Esophagus muscularis mucosa (tissue), 4 donors: ENCODE measurements around the gene MYMK.

Source experiments
- EP300 ChIP-seq: sonication (generic); formaldehyde crosslinking; IDR thresholded peaks from one replicate; pipeline ENCODE4 v1.6.1; 2017; ENCODE audit warnings: antibody characterized with exemption
- POLR2A ChIP-seq: fragments of 450-650 bp; IDR thresholded peaks from one replicate; pipeline ENCODE4 v1.6.1; 2017; ENCODE audit warnings: antibody characterized with exemption, moderate library complexity, mild to moderate bottlenecking, low read depth
- POLR2AphosphoS5 ChIP-seq, 2 donors: sonication (generic); formaldehyde crosslinking; IDR thresholded peaks; one replicate each; pipeline ENCODE4 v1.6.1; 2017; ENCODE audit warnings: antibody characterized with exemption in 2 of 2
- TF ChIP-seq, protein P1 (sequence below), 3 experiments: fragments of 200-600 bp in 2 of 3; fragments of 450-650 bp in 1 of 3; sonication (generic) in 2 of 3; IDR thresholded peaks; one replicate each; pipeline ENCODE4 v1.5.1; 2017 to 2019; ENCODE audit warnings: antibody characterized with exemption in 3 of 3, mild to moderate bottlenecking in 2 of 3, moderate library complexity in 1 of 3

DNA sequence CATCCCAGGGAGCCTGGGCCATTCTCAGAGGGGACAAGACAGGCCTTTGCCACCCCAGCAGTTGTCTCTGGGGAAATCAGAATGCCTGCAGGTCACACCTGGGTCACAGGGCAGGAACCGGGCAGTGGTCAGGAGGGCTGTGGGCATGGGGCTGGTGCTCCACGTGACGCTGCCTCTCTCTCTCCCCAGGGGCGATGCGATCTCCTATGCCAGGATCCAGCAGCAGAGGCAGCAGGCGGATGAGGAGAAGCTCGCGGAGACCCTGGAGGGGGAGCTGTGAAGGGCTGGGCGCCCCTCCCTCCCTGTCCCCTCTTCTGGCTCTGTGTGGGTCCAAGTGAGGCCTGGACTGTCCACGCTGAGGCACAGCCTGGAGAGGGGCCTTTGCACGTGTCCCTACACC lies 56.4 kb downstream of the MYMK start:
- TF ChIP-seq POLR2A (no peak), POLR2AphosphoS5 (IDR thresholded peaks at IDR 0.05) (no peak), EP300 (no peak)
- TF ChIP-seq, protein P1, sequence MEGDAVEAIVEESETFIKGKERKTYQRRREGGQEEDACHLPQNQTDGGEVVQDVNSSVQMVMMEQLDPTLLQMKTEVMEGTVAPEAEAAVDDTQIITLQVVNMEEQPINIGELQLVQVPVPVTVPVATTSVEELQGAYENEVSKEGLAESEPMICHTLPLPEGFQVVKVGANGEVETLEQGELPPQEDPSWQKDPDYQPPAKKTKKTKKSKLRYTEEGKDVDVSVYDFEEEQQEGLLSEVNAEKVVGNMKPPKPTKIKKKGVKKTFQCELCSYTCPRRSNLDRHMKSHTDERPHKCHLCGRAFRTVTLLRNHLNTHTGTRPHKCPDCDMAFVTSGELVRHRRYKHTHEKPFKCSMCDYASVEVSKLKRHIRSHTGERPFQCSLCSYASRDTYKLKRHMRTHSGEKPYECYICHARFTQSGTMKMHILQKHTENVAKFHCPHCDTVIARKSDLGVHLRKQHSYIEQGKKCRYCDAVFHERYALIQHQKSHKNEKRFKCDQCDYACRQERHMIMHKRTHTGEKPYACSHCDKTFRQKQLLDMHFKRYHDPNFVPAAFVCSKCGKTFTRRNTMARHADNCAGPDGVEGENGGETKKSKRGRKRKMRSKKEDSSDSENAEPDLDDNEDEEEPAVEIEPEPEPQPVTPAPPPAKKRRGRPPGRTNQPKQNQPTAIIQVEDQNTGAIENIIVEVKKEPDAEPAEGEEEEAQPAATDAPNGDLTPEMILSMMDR (IDR thresholded peaks at IDR 0.05): no peak
